ENCODE data around the gene DNALI1. TPM values are rescaled to one million over a fixed set of nuclear protein-coding genes. Genes with fewer than 3 reads are reported as not detected.

The DNALI1 gene
- total RNA-seq (2014; rRNA removed; shearing (Covaris generic)) (5.4 TPM in 2 replicates), polyA plus RNA-seq (2016; fragmentation: Nextera tagmentation; extraction: Ambion mirVana) (21.6 and 25.6 TPM in 2 replicates)
- long read RNA-seq, transcript DNALI1-201 (6 exons, 2,649 nt) = major isoform, 9 of 11 reads
- long read RNA-seq, partial matches to known transcripts = 0 of 11 reads
- long read RNA-seq, other reads (novel, unspliced or antisense) = 1 of 11 reads

GRCh38 chr1:37556712-37557196 lies at the start of gene DNALI1:
Gene DNALI1 (plus strand): TSS chr1:37556940. CDS start chr1:37556995, 55 bp downstream.
- ATAC-seq (peak; percentile 87), DNase-seq (ENCODE audit: low spot score) (peak; percentile 96)
- Mint-ChIP-seq H3K36me3 (ENCODE audit: low read depth) (peaks cover 6% of the 10 kb centered on the region; the same call in 2 of the 3 replicates), H3K9me3 (peaks cover 6% of the 10 kb centered on the region; the same call in 2 of the 3 replicates), H3K27me3 (ENCODE audit: insufficient read depth, low read depth, poor library complexity) (peaks cover 18% of the 10 kb centered on the region), H3K4me3 (peak within 1 kb of the TSS; percentile 92), H3K27ac (peak within 1 kb of the TSS; percentile 93), H3K4me1 (peaks cover 27% of the 10 kb centered on the region)
- Histone ChIP-seq H4K20me1 (replicated peaks; ENCODE audit: insufficient read depth) (peaks cover 11% of the 10 kb centered on the region), H3K79me2 (replicated peaks; ENCODE audit: insufficient read depth) (peaks cover 21% of the 10 kb centered on the region), H3K4me3 (peak within 1 kb of the TSS; percentile 63), H3F3A (replicated peaks; ENCODE audit: low read depth) (no peaks in the 10 kb centered on the region), H2AFZ (peak within 1 kb of the TSS; percentile 94), H3K4me1 (ENCODE audit: insufficient read depth) (peaks cover 10% of the 10 kb centered on the region; the same call in 1 of the 2 replicates), H3K4me2 (peak within 1 kb of the TSS; percentile 84), H3K27me3 (ENCODE audit: insufficient read depth) (no peaks in the 10 kb centered on the region), H3K9me2 (ENCODE audit: insufficient read depth) (peaks cover 5% of the 10 kb centered on the region; the same call in 1 of the 2 replicates), H3K27ac (ENCODE audit: low read depth) (no peak within 1 kb of the TSS), H3K36me3 (ENCODE audit: insufficient read depth) (no peaks in the 10 kb centered on the region)
- no peak for TF ChIP-seq ZNF462 (CRISPR knock-in tag; IDR thresholded peaks at IDR 0.05)
- peak; percentile 62 for TF ChIP-seq POLR2AphosphoS5 (IDR thresholded peaks at IDR 0.05; ENCODE audit: low read depth)
- TF ChIP-seq REST (IDR thresholded peaks at IDR 0.05; ENCODE audit: unreplicated experiment) = no peak
- TF ChIP-seq EZH2 (IDR thresholded peaks at IDR 0.05; ENCODE audit: low read depth, unreplicated experiment) = no peak
- TF ChIP-seq EZH2phosphoT487 (IDR thresholded peaks at IDR 0.05; ENCODE audit: unreplicated experiment) = no peak
- TF ChIP-seq CREB1 (CRISPR knock-in tag; IDR thresholded peaks at IDR 0.05; ENCODE audit: low read depth) = no peak
- TF ChIP-seq STAT1 (IDR thresholded peaks at IDR 0.05; ENCODE audit: unreplicated experiment) = no peak

Measured in GM23338 (cell line).